HG02870 (cell line): ENCODE measurements around the gene CCDC27.
"Not testable (repeated sequence)": the region's sequence is repeated elsewhere in the genome, so short reads cannot be mapped to it uniquely, and the experiment has no call there.

Experiments used
- ATAC-seq: cut with Tn5 transposase; IDR thresholded peaks from one replicate; pipeline ENCODE4 v1.9.1; 2021; ENCODE audit warnings: mild to moderate bottlenecking, moderate library complexity; ENCODE audit not compliant: unreplicated experiment

CCDC27 gene

GRCh38 chr1:3717715-3718601, 34.3 kb upstream of the CCDC27 start:
- no peak for ATAC-seq

- ATAC-seq = no peak
Measured at GRCh38 chr1:3718764-3719163, 33.5 kb upstream of the CCDC27 start.

GRCh38 chr1:3721955-3722465, 30.2 kb upstream of the CCDC27 start:
- ATAC-seq = no peak

GRCh38 chr1:3722846-3723245, 29.4 kb upstream of the CCDC27 start:
- ATAC-seq = no peak

GRCh38 chr1:3724416-3725030, 27.7 kb upstream of the CCDC27 start:
- not testable (repeated sequence) for ATAC-seq

GRCh38 chr1:3725366-3725765, 26.9 kb upstream of the CCDC27 start:
- no peak for ATAC-seq

GRCh38 chr1:3727042-3727824, 25.0 kb upstream of the CCDC27 start:
- ATAC-seq = no peak

- no peak for ATAC-seq
Measured at GRCh38 chr1:3727825-3728776, 24.1 kb upstream of the CCDC27 start.

GRCh38 chr1:3729594-3730542, 22.4 kb upstream of the CCDC27 start:
- no peak for ATAC-seq

- ATAC-seq = no peak
Measured at GRCh38 chr1:3730543-3731247, 21.6 kb upstream of the CCDC27 start.

- no peak for ATAC-seq
Measured at GRCh38 chr1:3731583-3732433, 20.4 kb upstream of the CCDC27 start.

- ATAC-seq = no peak
Measured at GRCh38 chr1:3732434-3733093, 19.7 kb upstream of the CCDC27 start.

GRCh38 chr1:3733094-3733882, 19.0 kb upstream of the CCDC27 start:
- no peak for ATAC-seq

GRCh38 chr1:3733883-3734589, 18.2 kb upstream of the CCDC27 start:
- ATAC-seq = no peak

- no peak for ATAC-seq
Measured at GRCh38 chr1:3734602-3735001, 17.6 kb upstream of the CCDC27 start.
